H1 (cell line): Measurements from ENCODE around the gene B4GALT5. TPM values are rescaled to one million over a fixed set of nuclear protein-coding genes. Genes with fewer than 3 reads are reported as not detected.
A peak's percentile ranks its signal among the peaks of the same experiment; 100 is the strongest.

Experiments used
- ASH2L ChIP-seq: fragments of 200-600, 300-600 bp; sonication (generic); IDR thresholded peaks from one replicate; pipeline ENCODE4 v1.7.1; 2017; ENCODE audit warnings: low read length
- BRCA1 ChIP-seq: IDR thresholded peaks from 2 replicates; pipeline ENCODE4 v1.6.1; 2012; ENCODE audit warnings: low read depth, low read length, improper control_type of control experiment
- CHD1 ChIP-seq: IDR thresholded peaks from 2 replicates; pipeline ENCODE4 v1.6.1; 2012; ENCODE audit warnings: low read depth, low read length, improper control_type of control experiment
- CREB1 ChIP-seq: IDR thresholded peaks from 2 replicates; pipeline ENCODE4 v1.6.1; 2012; ENCODE audit warnings: inconsistent platforms
- JUN ChIP-seq: IDR thresholded peaks from 2 replicates; pipeline ENCODE4 v1.6.1; 2011; ENCODE audit warnings: low read depth, mild to moderate bottlenecking, improper control_type of control experiment, low read length
- TEAD4 ChIP-seq: IDR thresholded peaks from 2 replicates; pipeline ENCODE4 v1.6.1; 2012; ENCODE audit warnings: low read depth, low read length, inconsistent platforms, mixed read lengths
- polyA plus RNA-seq, 7 experiments: library from polyadenylated mRNA; depleted of rRNA in 3 of 7; stranded (reverse) in 5 of 7; unstranded in 2 of 7; fragments of >200 nt in 5 of 7; fragments of 200-250 nt in 2 of 7; gene quantifications; 1 replicate in 5 of 7; 2 replicates in 1 of 7; 4 replicates in 1 of 7; pipeline versions ENCODE4 v1.2.1 to v1.2.3, GENCODE V29; 2011 to 2013; ENCODE audit warnings: missing spikeins in 2 of 7, mixed read lengths in 2 of 7
- total RNA-seq: library from RNA; stranded (reverse); fragmentation: NEBNext Ultra II Directional; extraction: Animal tissue kit (Norgen Biotek cat#: 25700); gene quantifications from 2 replicates; pipeline ENCODE4 v1.2.1, GENCODE V29; 2021

B4GALT5 gene
- total and polyA plus RNA-seq, 2 of the 8 experiments (the other 6 are each of a cell fraction or from before 2014, with no cell fraction given) = 46.5 to 75.4 TPM

DNA sequence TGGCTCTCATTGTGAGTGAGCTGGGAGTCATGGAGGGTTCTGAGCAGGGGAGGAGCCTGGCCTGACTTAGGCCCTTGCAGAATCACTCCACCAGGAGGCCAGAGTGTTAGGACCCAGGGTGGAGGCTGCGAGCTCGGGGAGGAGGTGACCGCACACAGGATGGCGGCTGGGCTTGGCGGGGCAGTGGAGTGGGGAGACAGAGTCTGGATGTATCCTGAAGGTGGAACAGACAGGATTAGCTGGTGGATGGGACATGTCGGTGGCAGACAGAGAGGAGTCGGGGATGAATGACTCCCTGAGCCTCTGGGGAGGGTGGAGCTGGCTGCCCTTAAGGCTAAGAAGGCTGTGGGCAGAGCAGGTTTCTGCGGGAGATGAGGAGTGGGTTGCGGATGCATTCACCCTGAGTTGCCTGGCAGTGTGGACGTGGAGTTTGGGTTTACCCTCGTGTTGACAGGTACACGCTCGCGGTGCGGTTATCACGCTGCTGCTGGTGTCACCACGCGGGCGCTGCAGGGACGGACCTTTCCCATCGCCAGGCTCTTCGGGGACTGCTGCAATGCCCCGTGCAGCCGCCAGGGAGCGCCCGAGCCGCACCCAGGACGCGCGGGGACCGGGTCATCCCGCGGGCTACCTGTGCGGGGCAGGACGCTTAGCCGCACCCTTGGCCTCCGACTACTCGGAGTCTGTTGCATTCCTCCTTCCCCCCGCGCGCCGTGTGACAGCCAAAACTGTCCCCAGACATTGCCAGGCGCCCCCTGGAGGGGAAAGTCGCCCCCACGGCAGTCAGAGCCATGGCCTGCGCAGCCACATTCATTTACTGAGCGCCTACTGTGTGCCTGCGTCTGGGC is 102.8 kb downstream of the B4GALT5 start (continued):
- TF ChIP-seq BRCA1 = no peak
- peak; percentile 75 for TF ChIP-seq TEAD4
- peak; percentile 51 for TF ChIP-seq ASH2L
- no peak for TF ChIP-seq CHD1
- peak; percentile 65 for TF ChIP-seq CREB1
- no peak for TF ChIP-seq JUN
